ENCODE measurements around the gene GAPDHS. TPM values are rescaled to one million over a fixed set of nuclear protein-coding genes. Genes with fewer than 3 reads are reported as not detected.

The GAPDHS gene
- total RNA-seq, 1 experiment from 2014 or later: not detected

DNA sequence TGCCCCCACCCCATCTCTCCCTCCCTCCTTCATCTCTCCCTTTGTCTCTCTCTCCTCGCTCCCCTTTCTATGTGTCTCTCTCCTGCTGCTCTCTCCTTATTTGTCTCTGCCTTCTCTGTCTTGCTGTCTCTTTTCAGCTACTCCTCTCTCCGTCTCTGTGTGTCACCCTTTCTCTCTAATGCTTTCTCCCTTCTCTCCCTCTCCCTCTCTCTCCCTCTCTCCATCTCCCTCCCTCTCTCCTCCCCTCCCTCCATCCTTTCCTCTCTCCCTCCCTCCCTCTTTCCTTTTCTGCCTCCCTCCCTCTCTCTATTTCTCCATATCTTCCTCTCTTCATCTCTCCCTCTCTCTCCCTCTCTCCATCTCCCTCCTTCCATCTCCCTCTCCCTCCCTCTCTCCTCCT is 29.5 kb downstream of the GAPDHS start:
- TF ChIP-seq, protein P1, sequence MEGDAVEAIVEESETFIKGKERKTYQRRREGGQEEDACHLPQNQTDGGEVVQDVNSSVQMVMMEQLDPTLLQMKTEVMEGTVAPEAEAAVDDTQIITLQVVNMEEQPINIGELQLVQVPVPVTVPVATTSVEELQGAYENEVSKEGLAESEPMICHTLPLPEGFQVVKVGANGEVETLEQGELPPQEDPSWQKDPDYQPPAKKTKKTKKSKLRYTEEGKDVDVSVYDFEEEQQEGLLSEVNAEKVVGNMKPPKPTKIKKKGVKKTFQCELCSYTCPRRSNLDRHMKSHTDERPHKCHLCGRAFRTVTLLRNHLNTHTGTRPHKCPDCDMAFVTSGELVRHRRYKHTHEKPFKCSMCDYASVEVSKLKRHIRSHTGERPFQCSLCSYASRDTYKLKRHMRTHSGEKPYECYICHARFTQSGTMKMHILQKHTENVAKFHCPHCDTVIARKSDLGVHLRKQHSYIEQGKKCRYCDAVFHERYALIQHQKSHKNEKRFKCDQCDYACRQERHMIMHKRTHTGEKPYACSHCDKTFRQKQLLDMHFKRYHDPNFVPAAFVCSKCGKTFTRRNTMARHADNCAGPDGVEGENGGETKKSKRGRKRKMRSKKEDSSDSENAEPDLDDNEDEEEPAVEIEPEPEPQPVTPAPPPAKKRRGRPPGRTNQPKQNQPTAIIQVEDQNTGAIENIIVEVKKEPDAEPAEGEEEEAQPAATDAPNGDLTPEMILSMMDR (conservative IDR thresholded peaks at IDR 0.05): no peak
- no peak overlapping the region for H2BK20ac ChIP-seq (ENCODE audit: low read depth, low read length, poor library complexity, severe bottlenecking)
- no peak overlapping the region for H4K5ac ChIP-seq (ENCODE audit: insufficient read length, low read depth, low read length)
- no peak overlapping the region for H2BK15ac ChIP-seq (ENCODE audit: low read depth, low read length)
- H3K79me1 ChIP-seq (ENCODE audit: insufficient read depth, low read depth, low read length, poor library complexity, severe bottlenecking): no peaks in the 10 kb centered on the region
- H4K20me1 ChIP-seq (ENCODE audit: control insufficient read depth, insufficient read depth, insufficient read length): no peaks in the 10 kb centered on the region
- H4K91ac ChIP-seq (ENCODE audit: insufficient read length, low read depth, low read length): no peak overlapping the region
- H3K14ac ChIP-seq (ENCODE audit: insufficient read depth, low read length): no peak overlapping the region
- H3T11ph ChIP-seq (ENCODE audit: low read length): no peak overlapping the region
- no peak overlapping the region for H2AFZ ChIP-seq (ENCODE audit: low read length)
- H3K4ac ChIP-seq (ENCODE audit: low read depth, low read length): no peak overlapping the region
- no peak overlapping the region for H3K9ac ChIP-seq (ENCODE audit: extremely low read depth, insufficient read length, low read length)
- peaks cover 5% of the 10 kb centered on the region for H3K23me2 ChIP-seq (ENCODE audit: insufficient read length, low read depth, low read length, poor library complexity, severe bottlenecking)
- Mint-ChIP-seq H3K36me3 (ENCODE audit: insufficient read depth in 1 of 3, low read depth in 3 of 3) (no peaks in the 10 kb centered on the region; a peak in 1 of 7 replicates), H3K4me3 (no peak overlapping the region; a peak in 1 of 5 replicates), H3K4me1 (peaks cover 2 to 9% of the 10 kb centered on the region in 2 experiments), H3K9me3 (peaks cover 0 to 2% of the 10 kb centered on the region in 2 experiments; a peak in 1 of 5 replicates), H3K27me3 (ENCODE audit: low read depth) (peaks cover 51% of the 10 kb centered on the region), H3K27ac (no peak overlapping the region; a peak in 1 of 7 replicates)
- no peak overlapping the region for H2BK12ac ChIP-seq (ENCODE audit: insufficient read length, low read depth, low read length)
- H4K8ac ChIP-seq (replicated peaks; ENCODE audit: insufficient read length, low read depth, low read length): no peak overlapping the region
- no peak overlapping the region for H3K56ac ChIP-seq (ENCODE audit: insufficient read length, low read depth, low read length)
- no peaks in the 10 kb centered on the region for H3K9me3 ChIP-seq (ENCODE audit: control insufficient read depth, low read depth, low read length)
- H3K4me1 ChIP-seq (ENCODE audit: insufficient read depth, low read length): no peaks in the 10 kb centered on the region
- H3K27ac ChIP-seq (ENCODE audit: insufficient read length, low read depth, low read length): no peak overlapping the region
- H3K79me2 ChIP-seq (ENCODE audit: insufficient read depth, low read length): no peaks in the 10 kb centered on the region; the same call in 1 of the 2 replicates
- no peak overlapping the region for H2BK5ac ChIP-seq (ENCODE audit: insufficient read length, low read length)
- no peak for DNase-seq
- H3K27me3 ChIP-seq (ENCODE audit: insufficient read depth, low read length): peaks cover 3% of the 10 kb centered on the region; the same call in 1 of the 2 replicates
- no peak overlapping the region for H3K4me2 ChIP-seq (ENCODE audit: insufficient read depth, insufficient read length, low read length)
- H3K18ac ChIP-seq (ENCODE audit: insufficient read length, low read depth, low read length): no peak overlapping the region
- H2AK5ac ChIP-seq (ENCODE audit: insufficient read length, low read length): no peak overlapping the region
- H2BK120ac ChIP-seq (ENCODE audit: low read depth, low read length, poor library complexity, severe bottlenecking): no peak overlapping the region
- no peak overlapping the region for H3K23ac ChIP-seq (ENCODE audit: insufficient read length, low read depth, low read length)
- WGBS (ENCODE audit: extremely low coverage, insufficient read length, low lambda C conversion rate): no CpG with 5 or more reads among the region's 2 CpGs

Measured in H9 (cell line).